GM12878 (cell line): ENCODE results near the gene EFCAB11. TPM values are rescaled to one million over a fixed set of nuclear protein-coding genes. Genes with fewer than 3 reads are reported as not detected.

Experiments
- ATF2 ChIP-seq: IDR thresholded peaks from 2 replicates; pipeline ENCODE4 v1.6.1; 2012; ENCODE audit warnings: low read length, inconsistent platforms
- CBFB ChIP-seq: IDR thresholded peaks from 2 replicates; pipeline ENCODE4 v1.6.1; 2016; ENCODE audit warnings: antibody characterized with exemption, low read depth
- CBX5 ChIP-seq: sonication (generic); IDR thresholded peaks from 2 replicates; pipeline ENCODE4 v1.6.1; 2016; ENCODE audit warnings: low read depth, moderate library complexity, mild to moderate bottlenecking, inconsistent platforms
- CREB1 ChIP-seq: IDR thresholded peaks from 2 replicates; pipeline ENCODE4 v1.6.1; 2012; ENCODE audit warnings: low read depth, mild to moderate bottlenecking, inconsistent platforms
- EP300 ChIP-seq, 2 experiments: fragments of 150-350 bp in 1 of 2; IDR thresholded peaks; 2 replicates each; pipeline ENCODE4 v1.6.1; 2011 to 2012; ENCODE audit warnings: low read depth in 2 of 2, low read length in 2 of 2, borderline replicate concordance in 1 of 2, improper control_type of control experiment in 1 of 2, inconsistent platforms in 1 of 2; ENCODE audit not compliant: control insufficient read depth in 1 of 2
- ESRRA ChIP-seq: IDR thresholded peaks from 2 replicates; pipeline ENCODE4 v1.6.1; 2012; ENCODE audit warnings: mild to moderate bottlenecking, low read length, improper control_type of control experiment
- FOS ChIP-seq: IDR thresholded peaks from 3 replicates; pipeline ENCODE4 v1.6.1; 2011; ENCODE audit warnings: borderline replicate concordance; ENCODE audit not compliant: insufficient read length; ENCODE audit errors: extremely low read depth
- FOXK2 ChIP-seq: fragments of 450-650 bp; IDR thresholded peaks from 2 replicates; pipeline ENCODE4 v1.6.1; 2017; ENCODE audit warnings: mild to moderate bottlenecking, moderate library complexity
- JUNB ChIP-seq: IDR thresholded peaks from 2 replicates; pipeline ENCODE4 v1.6.1; 2016; ENCODE audit warnings: antibody characterized with exemption, mild to moderate bottlenecking
- KDM1A ChIP-seq: fragments of 200-600 bp; sonication (generic); IDR thresholded peaks from 2 replicates; pipeline ENCODE4 v1.6.1; 2016; ENCODE audit warnings: borderline replicate concordance
- LARP7 ChIP-seq: fragments of 450-650 bp; IDR thresholded peaks from 2 replicates; pipeline ENCODE4 v1.6.1; 2017; ENCODE audit warnings: mild to moderate bottlenecking
- MXI1 ChIP-seq: fragments of 150-350 bp; IDR thresholded peaks from 2 replicates; pipeline ENCODE4 v1.6.1; 2011; ENCODE audit warnings: low read depth, mild to moderate bottlenecking, inconsistent platforms, low read length, improper control_type of control experiment
- NFIC ChIP-seq: IDR thresholded peaks from 2 replicates; pipeline ENCODE4 v1.6.1; 2012; ENCODE audit warnings: low read depth, mild to moderate bottlenecking, inconsistent platforms, low read length, moderate library complexity
- PML ChIP-seq: IDR thresholded peaks from 2 replicates; pipeline ENCODE4 v1.6.1; 2012; ENCODE audit warnings: low read length, inconsistent platforms
- SMARCA5 ChIP-seq: fragments of 450-650 bp; IDR thresholded peaks from 2 replicates; pipeline ENCODE4 v1.6.1; 2017; ENCODE audit warnings: mild to moderate bottlenecking
- TBL1XR1 ChIP-seq: IDR thresholded peaks from 2 replicates; pipeline ENCODE4 v1.6.1; 2012; ENCODE audit warnings: low read depth, low read length, improper control_type of control experiment
- TCF7 ChIP-seq: IDR thresholded peaks from 2 replicates; pipeline ENCODE4 v1.6.1; 2014; ENCODE audit warnings: antibody characterized with exemption, borderline replicate concordance
- YY1 ChIP-seq: IDR thresholded peaks from 2 replicates; pipeline ENCODE4 v1.6.1; 2011; ENCODE audit warnings: low read depth, mild to moderate bottlenecking, low read length
- ZBTB33 ChIP-seq: fragments of 450-650 bp; IDR thresholded peaks from 2 replicates; pipeline ENCODE4 v1.6.1; 2017; ENCODE audit warnings: mild to moderate bottlenecking
- ZBTB40 ChIP-seq: fragments of 450-650 bp; IDR thresholded peaks from 2 replicates; pipeline ENCODE4 v1.6.1; 2016; ENCODE audit warnings: mild to moderate bottlenecking, moderate library complexity, borderline replicate concordance
- ZNF592 ChIP-seq: fragments of 450-650 bp; IDR thresholded peaks from 2 replicates; pipeline ENCODE4 v1.6.1; 2017; ENCODE audit warnings: mild to moderate bottlenecking, moderate library complexity
- polyA plus RNA-seq, 11 experiments: library from polyadenylated mRNA; depleted of rRNA in 4 of 11; unstranded in 6 of 11; stranded (reverse) in 5 of 11; fragments of >200 nt; fragmentation: Nextera tagmentation in 4 of 11; fragmentation: Illumina TruSeq in 1 of 11; extraction: Ambion mirVana in 4 of 11; extraction: Trizol in 1 of 11; gene quantifications; 1 replicate in 1 of 11; 2 replicates in 10 of 11; pipeline versions ENCODE4 v1.2.1 to v1.2.3, GENCODE V29; 2011 to 2016; ENCODE audit warnings: inconsistent platforms in 2 of 11, missing spikeins in 2 of 11, low read depth in 1 of 11
- total RNA-seq, 4 experiments: library from RNA; depleted of rRNA in 3 of 4; stranded (reverse); fragments of >200 nt in 3 of 4; fragmentation: Illumina TruSeq in 1 of 4; extraction: Trizol in 1 of 4; gene quantifications; 2 replicates each; pipeline versions ENCODE4 v1.2.1 to v1.2.3, GENCODE V29; 2013 to 2021

The EFCAB11 gene
- total and polyA plus RNA-seq, 10 of the 15 experiments (the other 5 are each of a cell fraction or from before 2014, with no cell fraction given): 8.6 to 37.4 (median 18.0) TPM

GRCh38 chr14:89767861-89768268, 186.7 kb downstream of the EFCAB11 start (continued):
- TF ChIP-seq EP300 (IDR thresholded peaks at IDR 0.05; ENCODE audit: borderline replicate concordance in 1 of 2, control insufficient read depth in 1 of 2, low read depth in 2 of 2, low read length in 2 of 2): 0 out of 4 replicates have a peak, but pooled peaks of 1 of the 2 experiments have one; percentile 29
- TF ChIP-seq ZBTB33: no peak
- peak; percentile 31; the same call in 1 of the 2 replicates for TF ChIP-seq MXI1
- peak; percentile 30; the same call in 1 of the 2 replicates for TF ChIP-seq TCF7
- peak; percentile 65; the same call in 1 of the 2 replicates for TF ChIP-seq CREB1
- TF ChIP-seq CBFB: peak; percentile 75; the same call in 1 of the 2 replicates
- TF ChIP-seq FOXK2: no peak
- TF ChIP-seq ESRRA: no peak
- TF ChIP-seq PML: peak; percentile 43; the same call in 1 of the 2 replicates
- peak; percentile 91 for TF ChIP-seq YY1
- TF ChIP-seq LARP7: no peak
- TF ChIP-seq FOS: no peak
- TF ChIP-seq ZBTB40: peak; percentile 98
- TF ChIP-seq ZNF592: no peak
- peak; percentile 66 for TF ChIP-seq NFIC
- no peak for TF ChIP-seq TBL1XR1
- no peak for TF ChIP-seq KDM1A
- TF ChIP-seq JUNB: peak; percentile 73
- peak; percentile 36; the same call in 1 of the 2 replicates for TF ChIP-seq CBX5
- TF ChIP-seq ATF2: peak; percentile 77; the same call in 1 of the 2 replicates
- TF ChIP-seq SMARCA5: no peak
